GM12873 (cell line): Measurements from ENCODE around the gene HEXA.

Source experiments
- CTCF ChIP-seq: IDR thresholded peaks from 2 replicates; pipeline ENCODE4 v1.5.1; 2012; ENCODE audit warnings: low read depth, mild to moderate bottlenecking, moderate library complexity, low read length, control low read depth; ENCODE audit not compliant: insufficient read depth; ENCODE audit errors: missing control alignments

The HEXA gene

GRCh38 chr15:72369964-72370363, 5.8 kb downstream of the HEXA start:
- TF ChIP-seq CTCF, result no peak

GRCh38 chr15:72368899-72369298, 6.9 kb downstream of the HEXA start:
- TF ChIP-seq CTCF, result no peak

GRCh38 chr15:72368325-72368724, 7.5 kb downstream of the HEXA start:
- TF ChIP-seq CTCF, result no peak

- no peak for TF ChIP-seq CTCF
These were observed 10.0 kb downstream of the HEXA start for GRCh38 chr15:72365844-72366243.

- no peak for TF ChIP-seq CTCF
These were observed 14.6 kb downstream of the HEXA start for GRCh38 chr15:72361176-72361575.

- no peak for TF ChIP-seq CTCF
These were observed 17.1 kb downstream of the HEXA start for GRCh38 chr15:72358650-72359171.

GRCh38 chr15:72358121-72358520, 17.7 kb downstream of the HEXA start:
- no peak for TF ChIP-seq CTCF
